Skeletal muscle tissue (tissue), 4 donors: ENCODE results near the gene SLFN12L. TPM values are rescaled to one million over a fixed set of nuclear protein-coding genes. Genes with fewer than 3 reads are reported as not detected.
"Not testable (repeated sequence)": the region's sequence is repeated elsewhere in the genome, so short reads cannot be mapped to it uniquely, and the experiment has no call there.

Experiments
- H3K27ac ChIP-seq: one replicate; pipeline ENCODE4 v1.7.0; 2013; ENCODE audit warnings: mild to moderate bottlenecking, low read depth, low read length, inconsistent platforms
- H3K27me3 ChIP-seq, 3 donors: one replicate each; pipeline ENCODE4 v1.7.0; 2013; ENCODE audit warnings: low read length in 3 of 3; ENCODE audit not compliant: control insufficient read depth in 3 of 3, insufficient read depth in 3 of 3
- H3K36me3 ChIP-seq, 3 donors: one replicate each; pipeline ENCODE4 v1.7.0; 2013; ENCODE audit warnings: low read length in 3 of 3; ENCODE audit not compliant: control insufficient read depth in 3 of 3, insufficient read depth in 3 of 3
- H3K4me1 ChIP-seq, 3 donors: one replicate each; pipeline ENCODE4 v1.7.0; 2013; ENCODE audit warnings: low read length in 3 of 3, mild to moderate bottlenecking in 3 of 3; ENCODE audit not compliant: control insufficient read depth in 3 of 3, insufficient read depth in 3 of 3
- H3K4me3 ChIP-seq, 3 donors: one replicate each; pipeline ENCODE4 v1.7.0; 2013; ENCODE audit warnings: low read length in 3 of 3
- H3K9ac ChIP-seq, 3 donors: one replicate each; pipeline ENCODE4 v1.7.0; 2013; ENCODE audit warnings: low read length in 3 of 3, mild to moderate bottlenecking in 3 of 3, moderate library complexity in 2 of 3, low read depth in 1 of 3
- H3K9me3 ChIP-seq, 3 donors: one replicate each; pipeline ENCODE4 v1.7.0; 2013; ENCODE audit warnings: low read length in 3 of 3; ENCODE audit not compliant: control insufficient read depth in 3 of 3
- total RNA-seq: library from RNA; depleted of rRNA; stranded (reverse); fragments of >200 nt; gene quantifications from one replicate; pipeline ENCODE4 v1.2.3, GENCODE V29; 2014
- donor health status: Osteomylitis.

SLFN12L gene
- total RNA-seq, 1 donor from 2014 or later = 0.52 TPM

DNA sequence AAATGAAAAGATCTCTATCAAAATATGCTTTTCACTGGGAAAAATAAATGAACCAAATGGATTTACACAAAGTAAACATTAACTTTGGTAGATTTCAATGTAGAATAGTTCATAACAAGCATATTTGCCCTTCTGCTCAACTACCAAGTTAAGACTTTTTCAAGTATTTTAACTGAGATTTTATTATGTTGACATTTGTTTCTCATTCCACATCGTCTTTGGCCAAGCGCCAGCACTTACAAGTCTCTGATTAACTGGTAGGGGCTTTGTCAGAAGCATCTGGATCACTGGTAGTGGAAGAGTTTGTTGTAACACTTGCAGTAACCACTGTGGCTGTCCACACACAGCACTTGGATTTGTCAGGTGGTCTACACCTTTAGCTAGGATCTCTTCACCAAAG lies 22.9 kb downstream of the SLFN12L start:
- H3K4me3 ChIP-seq = no peak overlapping the region

DNA sequence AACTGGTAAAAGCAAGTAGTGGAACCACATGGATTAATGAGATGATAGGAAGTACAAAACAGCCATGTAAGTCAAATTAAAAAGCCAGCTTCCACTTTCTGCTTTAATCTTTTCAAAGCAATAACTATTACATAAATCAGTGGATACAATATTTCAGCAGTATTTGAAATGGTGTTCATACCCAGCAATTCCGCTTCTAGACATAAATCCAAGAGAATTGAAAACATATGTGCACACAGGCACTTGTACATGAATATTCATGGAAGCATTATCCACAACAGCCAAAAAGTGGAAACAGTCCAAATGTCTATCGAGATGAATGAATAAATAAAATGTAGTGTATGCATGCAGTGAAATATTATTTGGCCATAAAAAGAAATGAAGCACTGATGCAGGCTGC lies 27.4 kb downstream of the SLFN12L start:
- Histone ChIP-seq H3K9ac (no peak overlapping the region), H3K9me3 (no peaks in the 10 kb centered on the region), H3K27me3 (peaks cover 0 to 8% (median 3%) of the 10 kb centered on the region in 3 donors), H3K27ac (no peak overlapping the region), H3K36me3 (no peaks in the 10 kb centered on the region), H3K4me3 (no peak overlapping the region), H3K4me1 (no peaks in the 10 kb centered on the region)

More for the DNA sequence above, 22.9 kb downstream of the SLFN12L start:
- Histone ChIP-seq H3K9ac (no peak overlapping the region), H3K9me3 (no peaks in the 10 kb centered on the region), H3K27ac (no peak overlapping the region), H3K36me3 (no peaks in the 10 kb centered on the region), H3K4me1 (no peaks in the 10 kb centered on the region), H3K27me3 (peaks cover 2 to 20% (median 3%) of the 10 kb centered on the region in 3 donors)

DNA sequence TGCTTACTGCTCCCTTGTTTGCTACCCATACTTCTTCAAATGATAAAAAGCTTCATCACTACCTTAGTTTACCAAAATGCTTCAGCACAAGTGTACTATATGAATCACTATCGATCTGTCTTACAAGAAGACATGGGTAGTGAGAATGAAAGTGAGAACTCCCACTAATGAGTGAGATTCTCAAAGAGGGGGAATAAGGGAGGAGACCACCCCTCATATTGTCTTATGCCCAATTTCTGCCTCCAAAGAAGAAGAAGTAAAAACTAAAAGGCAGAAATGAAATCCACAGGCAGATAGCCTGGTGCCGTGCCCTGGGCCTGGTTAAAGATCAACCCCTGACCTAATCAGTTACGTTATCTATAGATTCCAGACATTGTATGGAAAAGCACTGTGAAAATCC lies 29.8 kb downstream of the SLFN12L start:
- H3K4me3 ChIP-seq, H3K9ac ChIP-seq, H3K4me1 ChIP-seq, H3K36me3 ChIP-seq, H3K9me3 ChIP-seq, H3K27me3 ChIP-seq, H3K27ac ChIP-seq: not testable (repeated sequence)

DNA sequence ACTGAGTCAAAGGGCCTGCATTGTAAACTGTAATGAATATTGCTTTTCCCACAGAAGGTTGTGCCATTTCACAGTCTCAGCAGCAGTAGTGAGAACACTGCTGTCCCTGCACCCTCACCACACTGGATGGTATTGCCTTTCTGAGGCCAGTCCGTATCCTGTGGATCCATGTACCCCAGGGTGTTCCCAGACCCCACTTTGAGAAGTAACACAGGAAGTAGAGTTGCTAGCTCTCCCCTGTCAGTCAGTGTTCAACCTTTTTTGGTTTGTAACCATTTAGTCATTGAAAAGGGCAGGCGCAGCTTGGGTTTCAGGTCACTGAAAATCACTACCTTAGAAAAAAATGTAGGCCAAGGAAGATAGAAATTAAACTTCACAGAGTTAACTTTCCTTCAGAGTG lies 37.9 kb downstream of the SLFN12L start:
- Histone ChIP-seq H3K4me1 (peaks cover 0 to 5% (median 0%) of the 10 kb centered on the region in 3 donors), H3K36me3 (no peaks in the 10 kb centered on the region), H3K27me3 (peaks cover 44 to 61% (median 57%) of the 10 kb centered on the region in 3 donors), H3K9ac (no peak overlapping the region), H3K4me3 (no peak overlapping the region), H3K27ac (no peak overlapping the region), H3K9me3 (no peaks in the 10 kb centered on the region)

DNA sequence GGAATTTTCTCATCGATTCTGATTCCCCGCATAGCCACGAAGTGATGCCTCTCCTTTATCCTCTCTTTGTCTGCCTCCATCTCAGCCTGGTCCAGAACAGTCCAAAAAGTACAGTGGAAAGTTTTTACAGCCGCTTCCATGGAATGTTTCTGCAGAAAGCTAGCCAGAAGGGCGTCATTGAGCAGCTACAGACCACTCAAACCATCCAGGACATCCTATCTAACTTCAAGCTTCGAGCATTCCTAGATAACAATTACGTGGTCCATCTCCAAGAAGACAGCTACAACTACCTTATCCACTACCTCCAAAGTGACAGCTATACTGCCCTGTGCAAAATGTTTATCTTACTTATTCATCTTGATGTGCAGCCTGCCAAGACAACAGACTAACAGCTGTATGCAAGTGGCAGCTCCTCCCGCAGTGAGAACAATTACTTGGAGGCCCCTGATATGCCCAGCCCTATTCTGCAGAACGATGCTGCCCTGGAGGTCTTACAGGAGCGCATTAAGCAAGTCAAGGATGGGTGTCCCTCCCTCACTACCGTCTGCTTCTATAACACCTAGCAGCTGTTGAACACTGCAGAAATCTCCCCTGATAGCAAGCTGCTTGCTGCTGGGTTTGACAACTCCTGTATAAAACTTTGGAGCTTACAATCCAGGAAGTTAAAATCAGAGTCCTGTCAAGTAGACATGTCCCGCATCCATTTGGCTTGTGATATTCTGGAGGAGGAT lies 38.9 kb downstream of the SLFN12L start:
- peaks cover 51 to 64% (median 64%) of the 10 kb centered on the region in 3 donors for H3K27me3 ChIP-seq
- H3K9ac ChIP-seq = no peak overlapping the region
- H3K4me3 ChIP-seq = no peak overlapping the region

DNA sequence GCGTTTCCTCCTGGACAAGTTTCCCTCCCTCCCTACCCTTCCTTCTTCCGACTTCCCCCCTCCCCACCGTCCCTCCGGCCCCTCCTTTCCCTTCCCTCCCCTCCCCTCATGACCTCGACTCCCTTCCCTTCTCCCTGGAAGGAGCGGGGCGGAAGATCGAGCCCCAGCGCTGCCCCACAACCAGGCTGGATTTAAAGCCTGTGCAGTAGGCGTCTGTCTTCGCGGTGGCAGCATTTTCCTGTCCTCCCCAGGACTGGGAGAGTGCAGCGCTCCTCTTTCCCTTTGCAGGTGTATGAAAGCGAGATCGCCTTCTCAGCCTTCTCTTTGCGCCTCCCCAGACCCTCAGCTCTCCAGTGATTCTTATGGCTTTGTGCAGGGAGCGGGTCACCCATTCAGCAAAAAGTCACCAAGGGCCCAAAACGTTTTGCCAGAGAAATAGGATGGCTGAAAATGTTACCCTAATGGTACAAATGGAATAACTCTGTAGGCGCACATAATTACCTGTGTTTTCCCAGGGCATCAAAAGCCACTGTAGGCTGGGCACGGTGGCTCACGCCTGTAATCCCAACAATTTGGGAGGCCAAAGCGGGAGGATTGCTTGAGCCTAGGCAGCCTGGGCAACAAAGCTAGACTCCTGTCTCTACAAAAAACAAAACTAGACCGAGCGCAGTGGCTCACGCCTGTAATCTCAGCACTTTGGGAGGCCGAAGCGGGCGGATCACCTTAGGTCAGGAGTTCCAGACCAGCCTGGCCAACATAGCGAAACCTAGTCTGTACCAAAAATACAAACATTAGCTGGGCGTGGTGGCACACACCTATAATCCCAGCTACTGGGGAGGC lies 40.8 kb downstream of the SLFN12L start:
- Histone ChIP-seq H3K36me3 (no peaks in the 10 kb centered on the region), H3K9me3 (no peaks in the 10 kb centered on the region), H3K4me1 (peaks cover 0 to 5% (median 0%) of the 10 kb centered on the region in 3 donors), H3K4me3 (no peak overlapping the region), H3K27me3 (peaks cover 65 to 82% (median 77%) of the 10 kb centered on the region in 3 donors), H3K9ac (no peak overlapping the region), H3K27ac (no peak overlapping the region)

More for the DNA sequence above, 38.9 kb downstream of the SLFN12L start:
- no peak overlapping the region for H3K27ac ChIP-seq
- peaks cover 0 to 5% (median 0%) of the 10 kb centered on the region in 3 donors for H3K4me1 ChIP-seq
- no peaks in the 10 kb centered on the region for H3K9me3 ChIP-seq
- no peaks in the 10 kb centered on the region for H3K36me3 ChIP-seq

DNA sequence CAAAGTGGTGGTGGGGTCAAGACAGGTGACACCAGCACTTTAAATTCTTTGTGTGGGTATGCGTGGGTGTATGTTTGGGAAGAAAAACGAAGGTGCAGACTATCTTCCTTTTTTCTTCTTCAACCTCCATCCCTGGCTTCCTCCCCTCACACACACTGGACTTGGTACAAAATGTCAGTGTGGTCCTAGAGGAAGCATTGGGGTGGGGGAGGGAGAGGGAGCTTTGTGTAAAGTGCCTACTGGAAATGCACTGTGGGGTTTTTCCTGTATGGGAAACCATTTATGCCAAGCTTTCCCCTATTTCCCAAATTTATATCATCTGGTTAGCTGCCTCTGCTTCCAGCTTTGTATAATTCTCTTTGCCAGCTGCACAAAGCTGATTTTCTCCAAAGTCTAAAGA lies 44.4 kb downstream of the SLFN12L start:
- Histone ChIP-seq H3K9me3 (no peaks in the 10 kb centered on the region), H3K27me3 (peaks cover 80 to 85% (median 85%) of the 10 kb centered on the region in 3 donors), H3K4me3 (no peak overlapping the region), H3K4me1 (peaks cover 0 to 6% (median 0%) of the 10 kb centered on the region in 3 donors), H3K27ac (no peak overlapping the region), H3K36me3 (no peaks in the 10 kb centered on the region), H3K9ac (no peak overlapping the region)

DNA sequence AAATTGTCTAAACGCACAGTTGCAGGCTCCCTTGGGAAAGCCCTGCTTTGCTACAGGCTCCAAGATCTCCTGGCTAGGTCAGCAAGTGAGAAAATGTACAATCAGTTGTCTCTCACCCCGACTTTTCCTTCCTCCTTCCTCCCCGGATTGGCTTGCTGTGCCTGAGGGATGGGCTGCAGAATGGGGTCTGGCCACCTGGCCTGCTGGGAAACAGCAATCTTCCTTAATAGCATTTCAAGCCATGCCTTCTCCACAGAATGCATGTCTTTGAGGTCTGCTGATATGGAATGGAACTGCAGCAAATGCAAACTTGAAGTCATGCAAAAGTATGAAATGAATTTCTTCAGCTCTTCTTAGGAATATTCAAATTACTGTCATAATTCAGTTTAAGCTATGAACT lies 46.1 kb downstream of the SLFN12L start:
- Histone ChIP-seq H3K4me1 (peaks cover 9 to 13% (median 11%) of the 10 kb centered on the region in 3 donors), H3K36me3 (no peaks in the 10 kb centered on the region), H3K27me3 (peaks cover 83 to 85% (median 85%) of the 10 kb centered on the region in 3 donors), H3K9ac (no peak overlapping the region), H3K4me3 (no peak overlapping the region), H3K9me3 (no peaks in the 10 kb centered on the region), H3K27ac (no peak overlapping the region)

DNA sequence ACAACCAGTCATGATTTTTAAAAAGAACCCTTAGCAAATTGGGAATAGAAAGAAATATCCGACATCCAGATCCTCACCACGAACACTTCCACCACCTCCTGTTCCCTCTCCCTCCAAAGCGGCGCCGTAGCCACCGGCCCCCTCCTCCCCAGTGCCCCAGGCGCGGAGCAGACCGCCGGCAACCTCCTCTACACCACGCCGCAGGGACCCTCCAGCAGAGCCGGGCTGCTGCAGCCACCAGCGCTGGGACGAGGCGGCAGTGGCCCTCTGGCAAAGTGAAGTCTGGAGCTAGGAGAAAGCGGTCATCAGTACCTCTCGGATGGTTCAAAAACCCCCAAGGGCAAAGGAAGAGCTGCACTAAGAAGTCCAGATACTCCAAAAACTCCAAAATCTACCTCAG lies 47.5 kb downstream of the SLFN12L start:
- H3K9ac ChIP-seq = no peak overlapping the region

DNA sequence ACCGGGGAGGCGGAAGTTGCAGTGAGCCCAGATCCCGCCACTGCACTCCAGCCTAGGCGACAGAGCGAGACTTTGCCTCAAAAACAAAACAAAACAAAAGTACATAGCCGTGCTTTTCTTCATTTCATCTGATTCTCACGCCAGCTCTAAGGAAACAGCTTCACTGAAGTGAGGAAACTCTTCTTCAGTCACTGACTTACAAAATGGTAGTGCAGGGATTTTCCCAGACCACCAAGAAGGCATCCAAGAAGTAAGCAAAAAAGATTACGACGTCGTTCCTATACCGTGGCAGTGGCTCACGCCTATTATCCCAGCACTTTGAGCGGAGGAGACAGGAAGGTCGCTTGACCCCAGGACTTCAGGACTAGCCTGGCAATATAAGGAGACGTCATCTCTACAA lies 48.5 kb downstream of the SLFN12L start:
- Histone ChIP-seq H3K9ac (no peak overlapping the region), H3K4me3 (no peak overlapping the region), H3K27me3 (peaks cover 66 to 75% (median 73%) of the 10 kb centered on the region in 3 donors), H3K36me3 (no peaks in the 10 kb centered on the region), H3K9me3 (no peaks in the 10 kb centered on the region), H3K4me1 (peaks cover 9 to 11% (median 10%) of the 10 kb centered on the region in 3 donors), H3K27ac (no peak overlapping the region)

More for the DNA sequence above, 47.5 kb downstream of the SLFN12L start:
- peaks cover 70 to 80% (median 72%) of the 10 kb centered on the region in 3 donors for H3K27me3 ChIP-seq
- H3K36me3 ChIP-seq = no peaks in the 10 kb centered on the region
- H3K9me3 ChIP-seq = no peaks in the 10 kb centered on the region
- H3K4me3 ChIP-seq = no peak overlapping the region
- peaks cover 9 to 11% (median 10%) of the 10 kb centered on the region in 3 donors for H3K4me1 ChIP-seq
- no peak overlapping the region for H3K27ac ChIP-seq
